ENCODE measurements around the gene PI4KA.

PI4KA gene

GRCh38 chr22:20881869-20882815 lies 23.5 kb upstream of the PI4KA start:
- no peak for DNase-seq

GRCh38 chr22:20881231-20881630 lies 22.6 kb upstream of the PI4KA start:
- no peak for DNase-seq

DNA sequence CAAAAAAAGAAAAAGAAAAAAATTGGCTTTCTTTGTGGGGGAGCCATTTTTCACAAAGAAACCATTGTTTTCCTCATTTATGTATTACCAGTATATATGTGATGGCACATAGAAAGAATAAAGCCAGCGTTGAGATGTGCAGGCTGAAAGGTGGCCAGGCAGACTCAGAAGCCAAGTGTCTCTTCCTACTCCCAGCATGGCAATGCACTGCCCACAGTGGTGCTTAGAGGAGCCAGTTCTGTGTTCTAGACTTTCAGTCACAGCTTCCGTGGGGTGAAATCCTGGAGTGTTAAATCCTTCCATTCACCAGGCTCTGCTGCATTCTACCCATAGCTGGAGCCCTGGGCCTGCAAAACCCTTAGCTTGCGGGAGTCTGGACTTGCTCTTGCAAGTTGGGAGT lies 19.1 kb upstream of the PI4KA start:
- no peak for DNase-seq

GRCh38 chr22:20875296-20875695 lies 16.7 kb upstream of the PI4KA start:
- DNase-seq: no peak

DNA sequence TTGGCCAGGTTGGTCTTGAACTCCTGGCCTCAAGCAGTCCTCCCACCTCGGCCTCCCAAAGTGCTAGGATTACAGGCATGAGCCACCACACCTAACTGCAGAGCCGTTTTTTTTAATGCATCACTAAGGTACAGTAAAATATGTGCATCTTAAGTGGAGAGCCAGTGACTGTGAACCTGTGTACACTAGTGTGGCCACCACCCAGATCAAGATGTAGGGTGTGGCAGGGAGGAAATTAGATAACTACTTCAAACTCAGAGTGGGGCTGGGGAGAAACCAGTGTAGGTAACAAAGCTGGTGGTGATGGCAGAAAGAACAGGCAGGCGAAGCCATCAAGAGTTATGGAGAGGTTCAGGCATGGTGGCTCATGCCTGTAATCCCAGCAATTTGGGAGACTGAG lies 14.6 kb upstream of the PI4KA start:
- DNase-seq: no peak

DNA sequence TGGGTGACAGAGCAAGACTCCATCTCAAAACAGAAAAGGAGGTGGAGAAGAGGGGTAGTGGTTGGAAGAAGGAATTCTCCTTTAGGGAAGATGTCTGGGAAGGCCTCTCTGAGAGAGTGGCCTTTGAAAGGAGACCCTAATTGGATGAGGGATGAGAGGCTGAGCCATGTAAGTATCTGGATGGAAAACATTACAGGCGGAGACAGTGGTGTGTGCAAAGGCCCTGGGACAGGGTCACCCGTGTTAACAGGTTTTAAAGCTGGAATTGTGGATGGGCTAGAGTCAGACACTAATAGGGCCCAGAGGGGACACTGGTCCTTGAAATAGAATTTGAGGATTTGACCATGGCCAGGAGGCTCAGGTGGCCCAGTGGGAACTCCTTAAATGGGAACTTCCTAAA lies 10.6 kb upstream of the PI4KA start:
- DNase-seq: no peak

GRCh38 chr22:20868025-20868962 lies 9.7 kb upstream of the PI4KA start:
- no peak for DNase-seq

GRCh38 chr22:20867179-20868024 lies 8.8 kb upstream of the PI4KA start:
- no peak for DNase-seq

GRCh38 chr22:20866736-20867135 lies 8.1 kb upstream of the PI4KA start:
- no peak for DNase-seq

GRCh38 chr22:20865875-20866445 lies 7.3 kb upstream of the PI4KA start:
- no peak for DNase-seq

DNA sequence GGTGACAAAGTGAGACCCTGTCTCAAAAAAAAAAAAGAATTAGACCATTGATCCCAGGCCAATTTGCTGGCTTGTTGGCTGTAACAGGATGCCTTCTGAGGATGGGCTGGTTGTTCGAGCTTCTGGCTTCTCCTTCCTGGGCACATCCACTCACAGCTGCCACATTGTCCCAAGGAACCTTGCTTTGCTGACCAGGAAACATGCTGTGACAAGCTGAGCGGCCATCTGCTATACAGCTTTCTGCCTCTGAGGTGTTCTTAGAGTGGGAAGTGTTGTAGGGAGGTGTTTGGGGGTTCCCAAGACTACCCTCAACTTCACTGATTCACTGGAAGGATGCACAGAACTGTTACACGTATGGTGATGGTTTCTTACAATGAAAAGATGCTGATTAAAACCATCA lies 6.7 kb upstream of the PI4KA start:
- no peak for DNase-seq

- DNase-seq: no peak
Observed at GRCh38 chr22:20864186-20864908, 5.7 kb upstream of the PI4KA start.

GRCh38 chr22:20863366-20863765 lies 4.8 kb upstream of the PI4KA start:
- DNase-seq: no peak

DNA sequence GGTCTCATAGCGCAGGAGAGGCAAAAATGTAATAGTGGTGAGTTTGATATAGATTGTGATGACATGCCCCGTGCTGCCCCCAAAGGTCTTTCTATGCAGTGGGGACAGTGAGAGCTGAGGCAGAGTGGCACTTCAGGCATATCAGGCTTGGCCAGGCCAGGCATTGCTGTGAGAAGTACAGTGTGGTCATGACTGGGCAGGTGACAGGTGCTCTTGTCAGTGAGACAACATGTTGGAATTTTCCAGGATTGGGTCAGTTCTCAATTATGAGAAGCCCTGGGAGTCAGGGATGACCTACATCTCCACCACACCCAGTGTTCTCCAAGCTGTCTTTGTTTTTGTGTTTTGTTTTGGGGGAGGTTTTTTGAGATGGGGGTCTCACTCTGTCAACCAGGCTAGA lies 3.9 kb upstream of the PI4KA start:
- DNase-seq: no peak

GRCh38 chr22:20859615-20860014 lies 1.0 kb upstream of the PI4KA start:
- no peak for DNase-seq

- DNase-seq: peak; percentile 72
Observed at GRCh38 chr22:20857838-20858614, 585 bp downstream of the PI4KA start.

GRCh38 chr22:20857247-20857643 lies 1.4 kb downstream of the PI4KA start:
- DNase-seq: no peak

- no peak for DNase-seq
Observed at GRCh38 chr22:20853236-20853660, 5.4 kb downstream of the PI4KA start.

DNA sequence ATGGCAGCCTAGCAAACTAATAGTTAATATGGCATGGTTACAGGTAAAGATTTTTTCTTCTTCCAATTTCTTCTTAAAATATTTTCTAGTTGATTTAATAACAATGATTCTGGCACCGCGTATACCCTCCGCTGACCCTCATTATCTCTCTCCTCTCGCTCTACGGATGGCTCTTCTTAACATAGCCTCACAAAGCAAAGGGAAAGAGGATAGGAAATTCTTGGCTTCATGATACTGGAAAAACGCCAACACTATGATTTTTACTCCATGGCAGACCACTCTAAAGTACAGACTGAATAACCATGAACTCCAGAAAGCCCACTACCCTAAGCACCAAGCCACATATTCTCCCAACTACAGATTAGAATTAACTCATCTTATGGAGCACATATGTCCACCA lies 6.1 kb downstream of the PI4KA start:
- no peak for DNase-seq

- no peak for DNase-seq
Observed at GRCh38 chr22:20852076-20852475, 6.5 kb downstream of the PI4KA start.

GRCh38 chr22:20847318-20847822 lies 11.2 kb downstream of the PI4KA start:
- DNase-seq: no peak
